HK-2 (cell line): ENCODE measurements around the gene ILKAP.

Experiments
- DNase-seq: peaks from one replicate; pipeline ENCODE4 v3.0.0-alpha.2; 2018; ENCODE audit not compliant: unreplicated experiment

Gene ILKAP

DNA sequence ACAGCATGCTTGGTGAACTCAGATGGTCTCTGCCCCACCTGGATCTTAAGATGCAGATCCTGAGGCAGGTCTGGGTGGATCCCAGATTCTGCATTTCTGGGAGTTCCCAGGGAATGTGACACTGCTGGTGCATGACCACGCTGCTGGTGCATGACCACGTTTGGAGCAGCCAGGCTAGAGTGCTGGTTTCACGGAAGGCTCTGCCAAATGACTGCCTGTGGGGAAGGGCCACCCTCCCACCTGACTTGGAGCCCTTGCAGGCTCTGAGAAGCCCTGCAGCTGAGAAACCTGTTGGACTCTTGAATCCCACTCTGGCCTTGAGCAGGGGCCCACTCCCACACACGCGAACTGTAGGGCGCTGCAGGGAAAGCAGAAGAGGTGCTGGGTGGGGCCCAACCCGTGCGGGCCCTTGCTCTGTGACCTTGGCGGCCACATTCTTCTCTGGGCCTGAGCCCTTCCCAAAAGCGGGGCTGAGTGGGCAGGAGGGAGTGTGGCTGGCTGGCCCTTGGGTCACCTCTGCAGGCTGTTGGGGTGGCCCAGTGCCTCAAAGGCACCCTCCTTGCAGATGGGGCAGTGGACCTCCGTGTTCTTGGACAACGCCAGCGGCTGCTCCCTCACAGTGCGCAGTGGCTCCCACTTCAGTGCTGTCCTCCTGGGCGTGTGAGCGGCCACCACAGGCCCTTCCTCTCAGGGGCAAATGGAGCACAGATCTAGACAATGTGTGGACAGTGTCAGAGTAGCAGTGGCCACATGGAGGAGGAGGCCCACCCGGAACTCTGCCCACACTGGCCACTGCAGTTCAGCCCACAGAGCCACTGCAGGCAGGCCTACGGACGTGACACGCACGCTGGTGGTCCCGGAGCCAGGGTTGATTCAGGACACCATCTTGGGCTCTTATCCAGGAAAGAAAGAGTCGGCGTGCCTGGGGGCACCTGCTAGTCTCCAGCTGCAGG lies 36.8 kb downstream of the ILKAP start:
- DNase-seq: no peak

GRCh38 chr2:238165288-238165921 lies 38.1 kb downstream of the ILKAP start:
- DNase-seq: no peak

- DNase-seq: no peak
Observed at GRCh38 chr2:238164906-238165287, 38.6 kb downstream of the ILKAP start.

DNA sequence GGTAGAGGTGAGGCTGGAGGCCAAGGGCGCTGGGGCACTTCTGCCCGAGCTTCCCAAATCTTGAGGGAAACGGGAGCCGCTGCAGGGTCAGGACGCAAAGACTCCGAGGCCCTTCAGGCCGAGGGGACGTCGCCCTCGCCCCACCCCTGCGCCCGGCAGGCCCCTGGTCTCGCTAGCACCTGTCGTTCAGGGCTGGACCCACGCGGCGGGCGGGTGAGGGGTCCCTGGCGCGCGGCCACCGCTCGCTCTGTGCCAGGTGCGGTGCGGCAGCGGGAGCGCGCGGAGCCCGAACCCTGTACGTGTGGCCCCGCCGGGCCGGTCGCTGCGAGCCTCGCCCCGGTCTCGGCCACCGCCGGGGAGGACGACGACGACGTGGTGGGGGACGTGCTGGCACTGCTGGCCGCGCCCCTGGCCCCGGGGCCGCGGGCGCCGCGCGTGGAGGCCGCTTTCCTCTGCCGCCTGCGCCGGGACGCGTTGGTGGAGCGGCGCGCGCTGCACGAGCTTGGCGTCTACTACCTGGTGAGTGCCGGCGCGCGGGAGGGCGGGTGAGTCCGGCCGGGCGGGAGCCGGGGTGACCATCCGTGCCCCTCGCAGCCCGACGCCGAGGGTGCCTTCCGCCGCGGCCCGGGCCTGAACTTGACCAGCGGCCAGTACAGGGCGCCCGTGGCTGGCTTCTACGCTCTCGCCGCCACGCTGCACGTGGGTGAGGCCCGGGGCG lies 39.9 kb downstream of the ILKAP start:
- DNase-seq: no peak

- no peak for DNase-seq
Observed at GRCh38 chr2:238162846-238163441, 40.6 kb downstream of the ILKAP start.

DNA sequence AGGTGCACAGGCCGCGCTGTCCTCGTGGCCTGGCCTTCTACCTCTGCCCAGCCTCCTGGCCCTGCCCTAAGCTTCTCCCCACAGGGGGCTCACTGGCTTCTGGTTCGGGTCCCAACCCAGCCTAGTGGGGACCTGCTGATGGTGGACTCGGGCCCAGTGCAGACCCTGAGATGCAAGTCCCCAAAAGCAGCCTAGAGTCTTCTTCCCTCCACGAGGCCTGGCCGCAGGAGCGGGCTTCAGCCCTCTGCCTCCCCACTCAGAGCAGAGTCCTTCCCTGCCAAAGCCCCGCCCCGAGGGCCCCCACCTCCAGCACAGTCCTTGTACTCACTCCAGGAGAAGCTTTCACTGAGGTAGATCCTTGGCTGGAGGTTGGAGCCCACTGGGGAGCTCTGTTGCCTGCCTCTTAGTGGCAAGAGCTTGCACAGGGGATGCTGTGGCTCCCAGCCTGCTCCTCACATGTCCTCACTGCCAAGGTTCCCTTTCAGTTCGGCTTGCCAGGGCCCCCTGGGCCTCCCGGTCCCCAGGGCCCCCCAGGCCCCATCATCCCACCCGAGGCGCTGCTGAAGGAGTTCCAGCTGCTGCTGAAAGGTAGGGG lies 41.1 kb downstream of the ILKAP start:
- DNase-seq: no peak

GRCh38 chr2:238161291-238162051 lies 42.0 kb downstream of the ILKAP start:
- DNase-seq: no peak

DNA sequence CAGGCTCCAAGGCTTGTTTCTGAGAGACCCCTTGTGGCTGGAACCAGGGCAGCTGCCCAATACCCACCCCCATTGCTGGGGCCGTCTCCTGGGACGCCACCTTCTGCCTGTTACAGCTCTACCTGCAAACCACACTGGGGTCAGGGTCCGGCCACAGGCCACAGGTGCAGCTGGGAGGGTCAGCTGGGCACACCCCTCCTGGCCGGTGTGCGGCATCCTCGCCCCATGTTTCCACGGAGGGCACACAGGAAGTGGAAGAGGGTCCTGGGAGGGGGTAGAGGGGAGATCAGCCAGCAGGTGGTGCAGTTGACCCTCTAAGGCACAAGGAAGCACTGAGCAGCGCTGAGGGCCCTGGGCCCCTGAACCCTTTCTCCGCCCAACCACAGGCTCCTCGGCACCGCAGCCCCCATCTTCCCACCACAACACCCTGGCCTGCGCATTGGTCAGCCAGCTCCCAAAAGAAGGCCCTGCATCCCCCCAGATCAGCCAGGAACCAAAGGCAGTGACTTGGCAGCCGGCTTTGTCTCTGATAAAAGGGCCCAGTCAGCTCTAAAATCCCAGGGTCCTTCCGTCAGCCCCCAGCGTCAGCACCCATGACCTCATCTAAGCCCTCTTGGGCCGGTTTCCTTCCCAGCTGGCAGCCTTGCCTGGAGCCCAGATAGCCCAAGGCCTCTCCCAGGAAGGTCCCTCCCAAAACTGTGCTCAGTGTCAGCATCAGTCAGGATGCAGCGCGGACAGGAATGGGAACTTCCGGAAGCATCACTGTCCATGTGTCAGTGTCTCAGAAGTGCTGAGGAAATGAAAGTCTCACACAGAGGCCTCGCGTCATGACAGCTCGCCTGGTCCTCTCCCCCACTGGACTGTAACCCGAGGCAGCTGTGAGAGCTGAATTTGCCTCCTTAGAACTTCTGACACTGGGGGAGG lies 43.0 kb downstream of the ILKAP start:
- peak; percentile 41 for DNase-seq

GRCh38 chr2:238159661-238160205 lies 43.8 kb downstream of the ILKAP start:
- DNase-seq: no peak

GRCh38 chr2:238159071-238159539 lies 44.4 kb downstream of the ILKAP start:
- DNase-seq: peak; percentile 49

- DNase-seq: peak; percentile 71
Observed at GRCh38 chr2:238158509-238159070, 44.9 kb downstream of the ILKAP start, which contains the start of gene ERFE. ERFE (plus strand) TSS chr2:238158970; CDS start chr2:238159008, 38 bp downstream.

- DNase-seq: no peak
Observed at GRCh38 chr2:238158018-238158508, 45.4 kb downstream of the ILKAP start.

- DNase-seq: no peak
Observed at GRCh38 chr2:238157506-238158017, 45.9 kb downstream of the ILKAP start.

- no peak for DNase-seq
Observed at GRCh38 chr2:238155761-238156694, 47.5 kb downstream of the ILKAP start.

DNA sequence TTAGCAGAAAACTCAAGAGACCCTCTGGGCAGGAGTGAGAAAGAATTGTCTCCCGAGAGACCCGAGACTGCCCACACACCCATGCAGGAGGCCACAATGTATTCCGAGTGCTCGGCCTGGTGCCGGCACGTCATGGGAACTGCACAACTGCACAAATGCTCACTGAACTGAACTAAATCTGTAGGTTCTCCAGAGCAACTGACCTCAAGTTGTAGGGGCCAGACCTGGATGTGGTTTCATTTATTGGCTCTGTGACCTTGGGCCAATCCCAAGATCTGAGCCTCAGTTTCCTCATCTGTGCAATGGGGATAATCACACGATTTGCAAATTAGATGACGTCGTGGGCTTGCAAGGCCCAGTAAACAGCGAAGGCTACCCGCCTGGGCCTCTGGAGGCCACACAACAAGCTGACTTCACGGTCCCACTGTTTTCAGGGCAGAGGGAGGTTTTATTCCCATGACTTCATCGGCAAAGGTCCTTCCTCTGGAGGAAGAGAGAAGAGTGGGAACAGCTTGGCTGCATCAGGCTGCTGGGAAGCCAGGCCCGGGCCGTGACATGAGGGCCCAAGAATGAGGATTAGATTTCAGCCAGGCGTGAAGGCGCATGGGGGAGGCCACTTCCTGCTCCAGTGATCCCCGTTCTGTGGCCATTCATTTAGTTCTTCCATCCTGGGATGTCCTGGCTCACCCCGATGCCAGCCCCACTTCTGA lies 48.3 kb downstream of the ILKAP start:
- DNase-seq: peak; percentile 93

DNA sequence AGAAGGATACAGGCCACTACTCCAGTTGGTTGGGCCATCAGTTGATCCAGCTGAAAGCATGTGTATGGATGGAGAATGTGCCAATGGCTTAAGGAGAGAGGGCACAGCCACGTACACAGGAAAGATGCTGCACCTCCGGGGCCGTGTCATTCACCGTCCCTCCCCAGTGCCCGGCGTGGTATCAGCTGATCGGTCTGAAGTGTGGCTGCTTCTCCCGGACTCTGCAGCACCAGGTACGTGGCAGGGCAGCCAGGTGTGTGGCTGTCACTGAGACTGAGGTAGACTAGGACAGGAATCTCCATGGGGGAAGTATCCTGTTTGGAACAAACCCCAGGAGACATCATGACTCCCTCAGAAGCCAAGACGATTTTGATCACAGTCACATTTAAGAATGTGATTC lies 48.9 kb downstream of the ILKAP start:
- no peak for DNase-seq
